Measurements from ENCODE around the gene AATK.

GRCh38 chr17:81153340-81153803 lies 12.6 kb downstream of the AATK start:
- TF ChIP-seq CTCF (IDR thresholded peaks at IDR 0.05) (no peak), POLR2A (IDR thresholded peaks at IDR 0.05) (peak in 1 of 4 donors; percentile 42), POLR2AphosphoS5 (IDR thresholded peaks at IDR 0.05) (peak in 1 of 2 donors; percentile 21)

All from upper lobe of left lung (tissue), 4 donors.